Measurements from ENCODE around the gene KCNC1. TPM values are rescaled to one million over a fixed set of nuclear protein-coding genes. Genes with fewer than 3 reads are reported as not detected.

KCNC1 gene
- total and polyA plus RNA-seq, 2 of the 13 experiments (the other 11 are each of a cell fraction or from before 2014, with no cell fraction given): 0.01 to 0.04 TPM

- no peaks in the 10 kb centered on the region for H3K79me2 ChIP-seq (ENCODE audit: insufficient read depth, low read length)
- no peak overlapping the region for H3K27ac ChIP-seq (ENCODE audit: extremely low read length, insufficient read depth, low read length)
- H3K9me3 ChIP-seq (ENCODE audit: low read length): no peaks in the 10 kb centered on the region
- no peak overlapping the region for H3K4me2 ChIP-seq (ENCODE audit: low read depth, low read length)
- FAIRE-seq (no peak), ATAC-seq (no peak), DNase-seq (ENCODE audit: low spot score) (no peak)
- H2AFZ ChIP-seq (ENCODE audit: low read length): no peak overlapping the region
- ChIA-PET CTCF (ENCODE audit: low intra/inter-chr PET ratio, low total read pairs) (no interaction called here), POLR2A (no interaction called here)
- H3K4me3 ChIP-seq (replicated peaks in 1 of 3; ENCODE audit: insufficient read depth in 1 of 3, low read depth in 2 of 3, low read length in 3 of 3): no peak overlapping the region
- no peak overlapping the region for H3K9ac ChIP-seq (ENCODE audit: insufficient read depth, low read depth, low read length)
- no peaks in the 10 kb centered on the region; a peak in 1 of 5 replicates for H3K36me3 ChIP-seq (replicated peaks in 1 of 2; ENCODE audit: control insufficient read depth in 1 of 2, insufficient read depth in 2 of 2, low read length in 2 of 2)
- intact Hi-C loops (cut with micrococcal nuclease; ENCODE audit: unreplicated experiment) (no loop called here), in situ Hi-C loops (cut with HindIII; ENCODE audit: extremely low pct_ligation_motif_present, low pct_unique_long_range_greater_than_20kb) (no loop called here)
- TF ChIP-seq REPIN1 (CRISPR knock-in tag; IDR thresholded peaks at IDR 0.05; ENCODE audit: borderline replicate concordance, low read depth) (no peak), ZFP41 (CRISPR knock-in tag; IDR thresholded peaks at IDR 0.05; ENCODE audit: borderline replicate concordance) (no peak), POLR2A (IDR thresholded peaks at IDR 0.05; ENCODE audit: insufficient read depth in 1 of 2, low read depth in 2 of 2, low read length in 2 of 2) (no peak), RBAK (CRISPR knock-in tag; IDR thresholded peaks at IDR 0.05) (no peak), HNRNPL (IDR thresholded peaks at IDR 0.05; ENCODE audit: low read depth, low read length) (no peak), SMYD3 (CRISPR knock-in tag; IDR thresholded peaks at IDR 0.05) (no peak), LRRFIP1 (CRISPR knock-in tag; conservative IDR thresholded peaks at IDR 0.05) (no peak), ZFP36L2 (CRISPR knock-in tag; IDR thresholded peaks at IDR 0.05) (no peak), ZBTB7B (CRISPR knock-in tag; IDR thresholded peaks at IDR 0.05) (no peak), TGIF2 (CRISPR knock-in tag; IDR thresholded peaks at IDR 0.05) (no peak), BRD4 (CRISPR knock-in tag; IDR thresholded peaks at IDR 0.05) (no peak), MAX (IDR thresholded peaks at IDR 0.05) (no peak), TSC22D2 (CRISPR knock-in tag; IDR thresholded peaks at IDR 0.05; ENCODE audit: borderline replicate concordance) (no peak), E2F5 (CRISPR knock-in tag; conservative IDR thresholded peaks at IDR 0.05) (no peak), MYC (CRISPR knock-in tag; IDR thresholded peaks at IDR 0.05; ENCODE audit: borderline replicate concordance) (no peak), ATF7-NPFF (CRISPR knock-in tag; IDR thresholded peaks at IDR 0.05; ENCODE audit: low read depth) (no peak)
- no peaks in the 10 kb centered on the region for H3K27me3 ChIP-seq (ENCODE audit: control insufficient read depth in 1 of 2, insufficient read depth in 2 of 2, low read length in 2 of 2)
- H3K4me1 ChIP-seq (ENCODE audit: insufficient read depth, low read length): peaks cover 10% of the 10 kb centered on the region; the same call in 1 of the 2 replicates
- no peaks in the 10 kb centered on the region for H4K20me1 ChIP-seq (ENCODE audit: insufficient read depth, low read length)
- BruUV-seq (replicated peaks): no TSS peak
- WGBS (ENCODE audit: low lambda C conversion rate): 100% methylated on average over 1 of the region's 1 CpG
Measured at GRCh38 chr11:17805873-17806272, 71.3 kb downstream of the KCNC1 start.

Data from HepG2 (cell line).